SH-SY5Y (cell line): Measurements from ENCODE around the gene HOOK2.

ENCODE experiments used
- GATA2 ChIP-seq: IDR thresholded peaks from 2 replicates; pipeline ENCODE4 v1.6.1; 2011; ENCODE audit warnings: mild to moderate bottlenecking, low read depth, low read length
- GATA3 ChIP-seq: IDR thresholded peaks from 2 replicates; pipeline ENCODE4 v1.6.1; 2011; ENCODE audit warnings: low read depth, mild to moderate bottlenecking, low read length, moderate library complexity

Gene HOOK2

DNA sequence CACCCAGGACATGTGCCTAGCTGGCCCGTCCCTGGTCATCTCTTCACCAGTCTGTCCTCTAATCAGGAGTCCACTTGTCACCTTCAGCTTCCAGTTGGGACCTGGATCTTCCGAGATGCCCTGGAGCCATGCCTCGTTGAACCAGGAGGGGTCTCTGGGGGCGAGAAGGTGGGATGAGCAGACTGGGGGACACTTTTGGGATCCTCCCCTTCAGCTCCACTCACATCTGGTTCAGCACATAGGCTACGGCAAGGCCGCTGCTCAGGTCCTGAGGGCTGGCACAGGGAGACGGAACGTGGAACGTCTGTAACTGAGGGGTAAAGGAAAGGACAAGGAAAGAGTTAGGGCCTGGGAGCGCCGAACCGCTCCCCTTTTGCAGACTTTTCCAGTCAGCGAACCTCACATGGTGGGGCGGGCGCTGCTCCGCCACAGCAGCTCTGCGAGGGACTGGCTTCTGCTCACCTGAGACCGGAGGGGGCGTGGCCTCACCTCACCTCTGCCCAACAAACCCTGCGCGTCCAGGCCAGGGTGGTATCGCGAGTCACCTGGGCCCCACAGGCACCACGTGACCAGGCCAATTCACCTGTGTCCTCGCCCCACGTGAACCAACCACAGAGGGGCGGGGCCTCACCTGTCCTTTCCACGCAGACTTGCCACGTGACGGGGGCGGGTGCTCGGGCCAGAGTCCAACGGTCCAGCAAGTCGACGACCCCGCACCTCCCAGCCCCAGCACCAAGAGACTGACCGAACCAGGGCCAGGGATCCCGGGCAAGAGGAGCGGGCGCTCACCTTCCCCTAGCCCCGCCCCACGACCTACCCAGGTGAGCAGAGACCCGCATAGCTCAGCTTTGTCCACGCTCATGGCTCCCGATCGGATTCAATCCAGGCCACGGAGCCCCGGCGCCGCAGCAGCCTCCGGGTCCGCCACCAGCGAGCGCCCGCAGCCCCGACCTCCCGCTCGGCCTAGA, at the start of gene HOOK2:
Gene HOOK2, minus strand, starts transcription at position 965 of the 968 bp plus-strand sequence. Its CDS starts 103 bp downstream, at position 862.
- no peak for TF ChIP-seq GATA2
- TF ChIP-seq GATA3, result no peak

DNA sequence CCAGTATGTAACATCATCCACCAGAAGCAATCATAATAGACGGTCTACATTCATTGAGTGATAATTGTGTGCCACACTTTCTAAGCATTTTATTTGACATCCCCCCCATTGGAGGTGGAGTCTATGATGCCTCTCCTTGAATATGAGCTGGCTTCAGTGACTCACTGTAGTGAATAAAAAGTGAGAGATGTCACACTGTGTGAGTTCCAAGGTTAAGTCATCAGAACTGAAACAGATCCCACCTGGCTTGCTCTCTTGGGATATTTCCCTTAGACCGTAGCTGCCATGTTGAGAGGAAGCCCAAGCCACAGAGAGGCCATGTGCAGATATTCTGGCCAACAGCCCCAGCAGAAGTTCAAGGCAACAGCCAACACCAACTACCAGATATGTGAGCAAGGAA, 46.4 kb upstream of the HOOK2 start:
- TF ChIP-seq GATA3 (no peak), GATA2 (no peak)

DNA sequence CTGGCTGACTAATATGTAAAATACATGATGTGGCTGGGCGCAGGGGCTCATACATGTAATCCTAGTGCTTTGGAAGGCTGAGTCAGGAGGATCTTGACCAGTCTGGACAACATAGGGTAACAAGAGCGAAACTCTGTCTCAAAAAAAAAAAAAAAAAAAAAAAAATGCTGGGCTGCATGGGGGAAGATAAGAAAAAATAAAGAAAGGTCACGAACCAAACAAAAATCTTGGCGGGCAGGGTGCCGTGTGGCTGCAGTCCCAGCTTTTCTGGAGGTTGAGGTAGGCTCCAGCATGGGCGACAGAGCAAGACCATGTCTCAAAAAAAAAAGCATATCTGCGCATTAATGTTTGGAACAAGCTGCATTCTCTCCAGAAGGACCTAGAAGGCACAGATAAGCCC, 39.7 kb upstream of the HOOK2 start:
- TF ChIP-seq GATA3, result no peak
- no peak for TF ChIP-seq GATA2

DNA sequence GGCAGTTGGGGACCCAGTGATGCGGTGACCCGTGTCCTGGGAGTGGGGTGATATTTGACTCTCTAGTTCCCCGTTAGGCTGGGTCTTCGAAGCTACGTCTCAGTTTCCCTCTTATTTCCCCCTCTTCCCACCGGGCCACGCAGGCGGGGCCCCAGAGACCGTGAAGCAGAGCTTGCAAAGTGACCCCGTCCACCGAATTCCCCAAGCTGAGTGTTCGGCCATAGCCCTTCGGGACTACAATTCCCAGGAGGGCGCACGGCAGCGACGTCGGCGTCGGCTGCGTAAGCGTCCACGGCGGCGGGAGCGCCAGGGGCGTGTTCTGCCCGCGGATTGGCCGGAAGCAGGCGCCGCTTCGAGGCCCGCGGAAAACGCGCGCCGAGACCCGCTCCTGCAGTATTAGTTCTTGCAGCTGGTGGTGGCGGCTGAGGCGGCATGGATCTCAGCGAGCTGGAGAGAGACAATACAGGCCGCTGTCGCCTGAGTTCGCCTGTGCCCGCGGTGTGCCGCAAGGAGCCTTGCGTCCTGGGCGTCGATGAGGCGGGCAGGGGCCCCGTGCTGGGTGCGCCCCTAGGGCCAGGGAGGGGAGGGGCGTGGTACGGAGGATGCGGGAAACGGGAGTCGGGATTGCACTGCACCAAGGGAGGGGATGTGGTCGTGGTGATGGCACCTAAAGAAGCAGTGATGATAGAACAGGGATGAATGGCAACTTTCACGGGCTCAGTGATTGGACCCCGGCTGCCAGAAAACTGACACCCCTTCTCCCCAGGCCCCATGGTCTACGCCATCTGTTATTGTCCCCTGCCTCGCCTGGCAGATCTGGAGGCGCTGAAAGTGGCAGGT, 31.1 kb upstream of the HOOK2 start, which contains the start of gene RNASEH2A:
Gene RNASEH2A, plus strand, starts transcription at position 343 of the 840 bp plus-strand sequence. Its CDS starts 90 bp downstream, at position 433.
- no peak for TF ChIP-seq GATA2
- TF ChIP-seq GATA3, result no peak

- TF ChIP-seq GATA3, result no peak
- TF ChIP-seq GATA2, result no peak
These were observed 28.7 kb upstream of the HOOK2 start for GRCh38 chr19:12804051-12804450.

DNA sequence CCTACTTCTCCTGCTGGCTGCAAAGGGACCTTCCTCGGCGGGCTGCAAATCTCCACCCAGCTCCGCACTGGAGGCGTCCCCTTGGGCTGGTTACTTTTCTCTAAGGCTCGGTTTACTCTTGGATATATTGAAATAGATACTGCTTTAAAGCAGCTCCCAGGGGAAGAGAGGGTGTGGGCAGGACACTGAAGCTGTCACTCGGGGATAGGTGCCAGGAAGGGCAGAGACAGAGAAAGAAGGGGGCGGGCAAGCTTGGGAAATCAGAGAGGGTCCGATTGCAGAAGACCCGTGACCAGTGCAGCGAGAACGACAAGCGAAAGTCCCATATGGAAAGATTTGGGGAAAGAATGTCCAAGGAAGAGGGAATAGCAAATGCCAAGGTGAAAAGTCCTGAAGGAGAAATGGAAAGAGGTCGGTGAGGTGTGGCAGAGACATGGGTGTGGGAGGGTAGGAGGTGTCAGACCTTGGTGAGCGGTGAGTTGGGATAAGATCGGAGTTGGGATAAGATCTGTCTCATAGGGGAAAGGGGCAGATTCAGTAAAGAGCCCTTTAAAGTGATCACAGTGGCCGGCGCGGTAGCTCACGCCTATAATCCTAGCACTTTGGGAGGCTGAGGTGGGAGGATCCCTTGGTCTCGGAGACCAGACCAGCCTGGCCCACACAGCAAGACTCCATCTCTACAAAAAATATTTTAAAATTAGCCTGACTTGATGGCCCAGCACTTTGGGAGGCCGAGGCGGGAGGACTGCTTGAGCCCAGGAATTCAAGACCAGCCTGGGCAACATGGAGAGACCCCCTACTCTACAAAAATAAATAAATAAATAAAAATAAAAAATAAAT, 27.1 kb upstream of the HOOK2 start:
- no peak for TF ChIP-seq GATA3
- TF ChIP-seq GATA2, result no peak

GRCh38 chr19:12801466-12802266, 26.3 kb upstream of the HOOK2 start, which contains the start of the genes PRDX2 and THSD8:
PRDX2 (minus strand) TSS chr19:12801800; CDS start chr19:12801261, 539 bp downstream.
THSD8 (plus strand) TSS chr19:12802069; CDS start chr19:12802072, 3 bp downstream.
- TF ChIP-seq GATA2, result no peak
- TF ChIP-seq GATA3, result no peak

GRCh38 chr19:12800923-12801465, 25.6 kb upstream of the HOOK2 start:
- no peak for TF ChIP-seq GATA3
- no peak for TF ChIP-seq GATA2

GRCh38 chr19:12800466-12800770, 25.1 kb upstream of the HOOK2 start:
- TF ChIP-seq GATA2 (no peak), GATA3 (no peak)

GRCh38 chr19:12799742-12800465, 24.6 kb upstream of the HOOK2 start:
- no peak for TF ChIP-seq GATA2
- TF ChIP-seq GATA3, result no peak

- no peak for TF ChIP-seq GATA3
- TF ChIP-seq GATA2, result no peak
These were observed 21.8 kb upstream of the HOOK2 start for GRCh38 chr19:12797141-12797587.

DNA sequence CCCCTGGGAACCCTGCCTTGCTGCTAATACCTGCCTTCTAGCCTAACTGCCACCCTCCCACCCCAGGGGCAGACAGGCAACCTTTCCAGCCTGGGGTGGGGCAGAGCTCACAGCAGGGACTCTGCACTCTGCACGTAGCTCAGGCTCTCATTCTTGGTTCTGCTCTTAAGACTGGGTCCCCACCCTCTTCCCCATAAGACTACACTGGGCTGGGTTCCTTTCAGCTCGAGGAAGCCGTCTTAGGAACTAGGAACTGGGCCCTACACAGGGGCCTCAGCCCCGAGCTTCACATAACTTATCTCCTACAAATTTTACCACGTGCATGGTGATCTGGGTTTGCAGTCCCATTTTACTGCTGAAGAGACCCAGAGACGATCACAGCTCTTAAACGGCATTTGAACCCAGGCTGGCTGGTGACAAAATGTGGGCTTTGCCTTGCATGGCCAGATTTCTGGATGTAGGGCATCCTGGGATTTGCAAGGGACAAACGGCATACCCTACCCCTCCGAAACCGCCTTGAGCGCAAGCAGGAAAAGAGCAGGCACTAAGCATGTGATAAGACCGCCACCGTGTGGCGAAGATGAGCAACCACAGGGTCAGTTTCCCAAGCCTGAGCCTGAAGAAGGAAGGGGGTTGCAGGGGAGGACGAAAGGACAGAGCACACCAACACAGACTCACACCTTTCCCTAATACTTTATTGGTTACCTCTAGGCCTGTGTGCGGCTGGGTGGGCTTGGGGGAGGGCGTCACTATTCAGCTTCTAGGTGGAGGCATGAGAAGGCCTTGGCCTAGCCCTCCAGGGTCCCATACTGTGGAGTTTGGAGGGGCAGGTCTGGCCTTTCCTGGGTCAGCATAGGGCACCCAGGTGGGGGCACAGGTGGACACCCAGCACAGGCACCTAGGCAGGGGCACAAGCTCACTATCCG, 21.1 kb upstream of the HOOK2 start:
- TF ChIP-seq GATA3 (no peak), GATA2 (no peak)
